ENCODE measurements around the gene RHBDF2. TPM values are rescaled to one million over a fixed set of nuclear protein-coding genes. Genes with fewer than 3 reads are reported as not detected.
A peak's percentile ranks its signal among the peaks of the same experiment; 100 is the strongest.

RHBDF2 gene
- total RNA-seq, 1 donor from 2014 or later, result 0.79 TPM

DNA sequence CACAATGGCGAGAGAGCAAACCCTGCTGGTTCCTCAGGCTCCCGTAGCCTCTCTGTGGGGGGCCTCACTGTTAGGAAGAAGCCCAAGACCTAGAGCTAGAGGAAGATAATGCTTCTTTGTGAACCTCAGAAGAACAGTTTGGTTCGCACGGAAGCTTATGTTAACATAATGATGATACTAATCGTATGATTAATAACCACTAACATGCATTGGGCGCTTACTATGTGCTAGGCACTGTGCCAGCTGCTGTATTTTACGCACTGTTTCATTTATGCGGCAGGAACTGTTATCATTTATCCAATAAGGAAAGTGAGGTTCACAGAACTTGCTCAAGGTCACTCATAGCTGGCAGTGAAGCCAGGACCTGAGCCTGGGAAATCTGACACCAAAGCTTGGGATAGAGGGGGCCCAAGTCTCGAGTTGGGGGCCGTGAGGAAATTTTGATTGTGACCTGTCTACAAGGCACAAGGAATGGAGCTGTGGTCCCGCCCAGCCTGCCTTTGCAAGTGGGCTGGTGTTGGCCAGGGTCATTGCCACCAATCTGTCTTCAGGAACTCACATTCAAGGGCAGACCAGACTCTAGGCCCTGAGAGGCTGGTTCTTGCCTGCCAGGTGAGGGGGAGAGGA, 45.4 kb upstream of the RHBDF2 start:
- peaks cover 21% of the 10 kb centered on the region for H3K27me3 ChIP-seq
- no peak overlapping the region for H3K9ac ChIP-seq
- H4K20me1 ChIP-seq (ENCODE audit: low read depth), result no peaks in the 10 kb centered on the region
- H2AFZ ChIP-seq (replicated peaks), result no peak overlapping the region
- no peak for DNase-seq (ENCODE audit: low spot score)
- no peaks in the 10 kb centered on the region for H3K9me3 ChIP-seq (ENCODE audit: low read depth)
- Mint-ChIP-seq H3K27me3 (ENCODE audit: insufficient read depth, low read depth) (peaks cover 6% of the 10 kb centered on the region), H3K4me3 (peak overlapping the region; percentile 23), H3K36me3 (no peaks in the 10 kb centered on the region), H3K9me3 (no peaks in the 10 kb centered on the region), H3K27ac (no peak overlapping the region), H3K4me1 (peaks cover 32% of the 10 kb centered on the region)
- no peak overlapping the region for H3K4me3 ChIP-seq
- no peaks in the 10 kb centered on the region for H3K79me2 ChIP-seq (ENCODE audit: low read depth)
- H3K4me1 ChIP-seq, result peaks cover 24% of the 10 kb centered on the region
- no peak overlapping the region for H3K27ac ChIP-seq
- H3F3A ChIP-seq (ENCODE audit: low read depth), result peaks cover 21% of the 10 kb centered on the region
- H3K36me3 ChIP-seq, result no peaks in the 10 kb centered on the region
- H3K4me2 ChIP-seq, result no peak overlapping the region
- no peak for TF ChIP-seq EZH2phosphoT487 (IDR thresholded peaks at IDR 0.05)

DNA sequence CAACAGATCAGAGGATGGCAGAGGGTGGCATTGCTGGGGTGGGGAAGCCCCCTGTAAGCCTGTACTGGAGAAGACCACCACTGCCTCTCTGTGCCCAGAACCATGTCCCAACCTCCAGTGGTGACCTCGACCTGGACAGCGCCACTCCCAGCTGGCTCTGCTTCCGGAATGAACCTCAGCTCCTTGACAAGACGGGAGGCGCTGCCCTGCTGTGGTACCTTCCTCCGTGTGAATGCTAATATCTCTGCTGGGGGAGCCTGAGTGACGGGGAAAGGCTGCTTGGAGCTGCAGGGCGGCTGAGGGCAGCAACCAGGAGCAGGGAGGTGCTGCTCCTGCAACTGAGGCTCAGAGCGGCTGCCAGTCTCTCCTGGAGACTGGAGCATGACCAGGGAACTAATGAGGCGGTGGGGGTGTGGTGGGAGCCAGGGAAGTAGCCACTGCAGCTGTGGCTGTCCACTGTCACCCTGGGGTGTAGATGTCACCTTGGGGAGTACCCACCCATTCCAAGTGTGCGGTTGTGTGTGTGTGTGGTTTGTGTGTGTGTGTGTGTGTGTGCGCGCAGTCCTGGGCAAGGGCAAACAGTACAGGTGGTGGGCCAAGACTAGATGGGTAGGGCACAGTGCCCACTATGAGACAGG, 44.8 kb upstream of the RHBDF2 start:
- Mint-ChIP-seq H3K4me1 (peaks cover 36% of the 10 kb centered on the region), H3K27ac (no peak overlapping the region), H3K27me3 (ENCODE audit: insufficient read depth, low read depth) (peaks cover 6% of the 10 kb centered on the region), H3K36me3 (no peaks in the 10 kb centered on the region), H3K4me3 (peak overlapping the region; percentile 23), H3K9me3 (no peaks in the 10 kb centered on the region)
- Histone ChIP-seq H3K4me3 (no peak overlapping the region), H3K27me3 (peaks cover 21% of the 10 kb centered on the region), H3K9ac (no peak overlapping the region), H2AFZ (replicated peaks) (no peak overlapping the region), H3K79me2 (ENCODE audit: low read depth) (no peaks in the 10 kb centered on the region), H3K4me2 (no peak overlapping the region), H3K4me1 (peaks cover 20% of the 10 kb centered on the region), H4K20me1 (ENCODE audit: low read depth) (no peaks in the 10 kb centered on the region), H3F3A (ENCODE audit: low read depth) (peaks cover 21% of the 10 kb centered on the region), H3K27ac (no peak overlapping the region), H3K9me3 (ENCODE audit: low read depth) (no peaks in the 10 kb centered on the region), H3K36me3 (no peaks in the 10 kb centered on the region)
- DNase-seq (ENCODE audit: low spot score), result no peak
- TF ChIP-seq, protein P1, sequence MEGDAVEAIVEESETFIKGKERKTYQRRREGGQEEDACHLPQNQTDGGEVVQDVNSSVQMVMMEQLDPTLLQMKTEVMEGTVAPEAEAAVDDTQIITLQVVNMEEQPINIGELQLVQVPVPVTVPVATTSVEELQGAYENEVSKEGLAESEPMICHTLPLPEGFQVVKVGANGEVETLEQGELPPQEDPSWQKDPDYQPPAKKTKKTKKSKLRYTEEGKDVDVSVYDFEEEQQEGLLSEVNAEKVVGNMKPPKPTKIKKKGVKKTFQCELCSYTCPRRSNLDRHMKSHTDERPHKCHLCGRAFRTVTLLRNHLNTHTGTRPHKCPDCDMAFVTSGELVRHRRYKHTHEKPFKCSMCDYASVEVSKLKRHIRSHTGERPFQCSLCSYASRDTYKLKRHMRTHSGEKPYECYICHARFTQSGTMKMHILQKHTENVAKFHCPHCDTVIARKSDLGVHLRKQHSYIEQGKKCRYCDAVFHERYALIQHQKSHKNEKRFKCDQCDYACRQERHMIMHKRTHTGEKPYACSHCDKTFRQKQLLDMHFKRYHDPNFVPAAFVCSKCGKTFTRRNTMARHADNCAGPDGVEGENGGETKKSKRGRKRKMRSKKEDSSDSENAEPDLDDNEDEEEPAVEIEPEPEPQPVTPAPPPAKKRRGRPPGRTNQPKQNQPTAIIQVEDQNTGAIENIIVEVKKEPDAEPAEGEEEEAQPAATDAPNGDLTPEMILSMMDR (IDR thresholded peaks at IDR 0.05), result no peak
- TF ChIP-seq EZH2phosphoT487 (IDR thresholded peaks at IDR 0.05) (no peak), EZH2 (IDR thresholded peaks at IDR 0.05) (no peak)

DNA sequence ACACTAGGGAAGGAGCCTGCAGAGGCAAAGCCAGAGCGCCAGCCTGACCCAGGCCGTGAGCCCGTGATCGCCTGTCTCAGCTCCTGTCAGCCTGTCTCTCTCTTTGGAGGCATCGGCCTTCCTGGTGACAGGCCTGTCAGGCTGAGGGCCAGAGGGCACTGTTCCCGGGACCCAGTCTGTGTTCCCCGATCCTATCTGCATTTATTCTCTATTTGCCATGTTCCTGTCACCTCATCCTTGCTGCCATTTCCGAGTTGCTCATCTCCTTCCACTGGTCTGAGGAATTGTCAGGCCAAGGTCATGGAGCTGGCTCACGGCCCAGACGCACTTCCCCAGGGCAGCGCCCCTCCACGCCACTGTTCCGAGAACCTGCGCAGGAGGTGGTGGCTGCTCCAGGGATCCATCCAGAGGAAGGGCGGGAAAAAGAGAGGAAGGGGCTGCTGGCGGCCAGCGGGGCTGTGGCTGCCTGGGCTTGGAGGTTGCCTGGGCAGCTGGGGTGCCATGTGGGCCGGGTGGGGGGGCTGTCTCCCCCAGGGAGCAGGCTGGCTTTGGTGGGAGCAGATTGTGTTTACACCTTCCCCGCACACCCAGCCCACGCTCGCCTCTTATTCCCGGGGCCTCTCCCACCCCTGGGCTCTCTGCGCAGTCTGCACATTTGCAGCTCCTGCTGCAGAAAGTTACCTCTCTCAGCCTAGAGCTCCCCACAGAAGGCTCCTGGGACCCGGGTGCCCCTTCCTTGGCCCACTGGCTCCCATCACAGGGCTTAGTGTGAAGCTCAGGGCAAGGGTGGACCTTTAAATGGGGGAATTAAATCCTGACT, 43.5 kb upstream of the RHBDF2 start:
- H3K36me3 ChIP-seq, result no peaks in the 10 kb centered on the region
- H3K4me3 ChIP-seq, result no peak overlapping the region
- no peak overlapping the region for H3K4me2 ChIP-seq
- Mint-ChIP-seq H3K4me1 (peaks cover 42% of the 10 kb centered on the region), H3K27ac (peak overlapping the region; percentile 19), H3K9me3 (no peaks in the 10 kb centered on the region), H3K4me3 (peak overlapping the region; percentile 76), H3K27me3 (ENCODE audit: insufficient read depth, low read depth) (peaks cover 9% of the 10 kb centered on the region), H3K36me3 (no peaks in the 10 kb centered on the region)
- H3K9me3 ChIP-seq (ENCODE audit: low read depth), result no peaks in the 10 kb centered on the region
- no peaks in the 10 kb centered on the region for H4K20me1 ChIP-seq (ENCODE audit: low read depth)
- peaks cover 26% of the 10 kb centered on the region for H3K4me1 ChIP-seq
- H3F3A ChIP-seq (ENCODE audit: low read depth), result peaks cover 23% of the 10 kb centered on the region
- DNase-seq (ENCODE audit: low spot score), result no peak
- no peak overlapping the region for H3K27ac ChIP-seq
- H3K79me2 ChIP-seq (ENCODE audit: low read depth), result no peaks in the 10 kb centered on the region
- no peak overlapping the region for H3K9ac ChIP-seq
- peaks cover 29% of the 10 kb centered on the region for H3K27me3 ChIP-seq
- H2AFZ ChIP-seq (replicated peaks), result no peak overlapping the region
- no peak for TF ChIP-seq EZH2 (IDR thresholded peaks at IDR 0.05)

DNA sequence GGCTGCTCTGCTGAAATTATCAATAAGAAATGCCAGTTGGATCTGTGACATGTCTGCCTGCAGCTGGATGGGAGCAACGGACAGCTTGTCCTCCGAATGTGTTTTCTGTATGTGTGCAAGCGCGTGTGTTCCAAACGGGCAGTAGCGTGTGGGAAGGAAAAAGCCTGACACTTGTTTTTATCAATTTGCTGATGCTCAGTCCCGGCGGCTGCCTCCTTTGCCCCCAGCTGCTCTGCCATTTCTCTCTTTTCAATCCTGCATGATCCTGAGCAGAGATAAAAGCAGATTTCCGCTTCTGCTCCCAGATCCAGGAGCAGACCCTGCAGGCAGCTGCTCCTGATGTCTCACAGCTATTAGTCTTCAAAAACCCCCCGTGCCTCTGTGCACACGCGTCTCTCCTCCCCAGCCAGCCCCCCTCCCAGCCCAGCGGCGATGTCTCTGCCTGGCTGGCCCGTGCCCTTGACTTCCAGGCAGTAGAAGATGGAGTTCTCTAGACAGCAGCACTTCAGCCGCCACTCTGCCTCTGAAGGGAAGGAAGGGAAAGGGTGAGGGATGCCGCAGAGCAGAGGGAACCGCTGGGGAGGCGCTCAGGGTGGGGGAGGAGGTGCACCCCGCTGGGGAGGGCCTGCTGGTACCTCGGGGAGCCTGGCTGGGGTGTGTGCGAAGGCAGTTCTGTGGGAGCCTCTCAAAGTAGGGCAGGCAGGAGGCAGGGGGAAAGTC, 42.8 kb upstream of the RHBDF2 start:
- H3K27ac Mint-ChIP-seq, result peak overlapping the region; percentile 65
- no peak overlapping the region for H3K9ac ChIP-seq
- no peak for DNase-seq (ENCODE audit: low spot score)
- no peak overlapping the region for H3K4me3 ChIP-seq
- peaks cover 30% of the 10 kb centered on the region for H3F3A ChIP-seq (ENCODE audit: low read depth)
- peaks cover 26% of the 10 kb centered on the region for H3K4me1 ChIP-seq
- peaks cover 15% of the 10 kb centered on the region for H3K27me3 Mint-ChIP-seq (ENCODE audit: insufficient read depth, low read depth)
- no peak overlapping the region for H2AFZ ChIP-seq (replicated peaks)
- H3K9me3 ChIP-seq (ENCODE audit: low read depth), result no peaks in the 10 kb centered on the region
- no peaks in the 10 kb centered on the region for H3K36me3 ChIP-seq
- no peaks in the 10 kb centered on the region for H3K9me3 Mint-ChIP-seq
- no peak overlapping the region for H3K4me2 ChIP-seq
- H4K20me1 ChIP-seq (ENCODE audit: low read depth), result no peaks in the 10 kb centered on the region
- no peaks in the 10 kb centered on the region for H3K79me2 ChIP-seq (ENCODE audit: low read depth)
- TF ChIP-seq EZH2 (IDR thresholded peaks at IDR 0.05) (no peak), EZH2phosphoT487 (IDR thresholded peaks at IDR 0.05) (no peak)
- TF ChIP-seq, protein P1 (IDR thresholded peaks at IDR 0.05), result no peak
- peaks cover 49% of the 10 kb centered on the region for H3K4me1 Mint-ChIP-seq
- no peak overlapping the region for H3K27ac ChIP-seq
- H3K36me3 Mint-ChIP-seq, result no peaks in the 10 kb centered on the region
- H3K27me3 ChIP-seq, result peaks cover 37% of the 10 kb centered on the region
- H3K4me3 Mint-ChIP-seq, result peak overlapping the region; percentile 76

Data from neural progenitor cell (in vitro differentiated cells).